OCI-LY1 (cell line): Measurements from ENCODE around the gene NUDT4.

Experiments used
- CTCF ChIP-seq: fragments of 200-600 bp; sonication (generic), shearing (Covaris generic); IDR thresholded peaks from 2 replicates; pipeline ENCODE4 v1.5.1; 2017; ENCODE audit warnings: mild to moderate bottlenecking, antibody characterized with exemption, low read length, moderate library complexity, mixed read lengths
- EZH2 ChIP-seq: fragments of 200-600 bp; sonication (generic), shearing (Covaris generic); IDR thresholded peaks from 2 replicates; pipeline ENCODE4 v1.8.0; 2017; ENCODE audit warnings: borderline replicate concordance, mixed run types, mild to moderate bottlenecking, antibody characterized with exemption, low read length, moderate library complexity, mixed read lengths

- TF ChIP-seq CTCF: no peak
- no peak for TF ChIP-seq EZH2
These were observed 65.0 kb downstream of the NUDT4 start for GRCh38 chr12:93442411-93443340.
